GM18511 (cell line): Measurements from ENCODE around the gene ADAT2.

Source experiments
- ATAC-seq: cut with Tn5 transposase; IDR thresholded peaks from one replicate; pipeline ENCODE4 v1.9.1; 2021; ENCODE audit warnings: mild to moderate bottlenecking, moderate library complexity; ENCODE audit not compliant: unreplicated experiment

Gene ADAT2

GRCh38 chr6:143441680-143442545, 8.6 kb downstream of the ADAT2 start:
- no peak for ATAC-seq

GRCh38 chr6:143441010-143441409, 9.5 kb downstream of the ADAT2 start:
- no peak for ATAC-seq

GRCh38 chr6:143432588-143432987, 17.9 kb downstream of the ADAT2 start:
- no peak for ATAC-seq

GRCh38 chr6:143431226-143431625, 19.3 kb downstream of the ADAT2 start:
- ATAC-seq, result no peak

GRCh38 chr6:143429970-143430369, 20.5 kb downstream of the ADAT2 start:
- ATAC-seq, result no peak

- peak; percentile 100 for ATAC-seq
These were observed 23.2 kb downstream of the ADAT2 start for GRCh38 chr6:143427109-143427817.

- ATAC-seq, result no peak
These were observed 24.5 kb downstream of the ADAT2 start for GRCh38 chr6:143426026-143426425.

- ATAC-seq, result no peak
These were observed 31.0 kb downstream of the ADAT2 start for GRCh38 chr6:143419526-143419925.

- ATAC-seq, result no peak
These were observed 35.7 kb downstream of the ADAT2 start for GRCh38 chr6:143414769-143415168.

- no peak for ATAC-seq
These were observed 39.6 kb downstream of the ADAT2 start for GRCh38 chr6:143410859-143411270.

GRCh38 chr6:143408787-143409162, 41.7 kb downstream of the ADAT2 start:
- ATAC-seq, result no peak

- ATAC-seq, result no peak
These were observed 42.2 kb downstream of the ADAT2 start for GRCh38 chr6:143408151-143408786.

GRCh38 chr6:143406673-143407072, 43.8 kb downstream of the ADAT2 start:
- ATAC-seq, result no peak

GRCh38 chr6:143405373-143406154, 44.9 kb downstream of the ADAT2 start:
- ATAC-seq, result no peak

GRCh38 chr6:143402721-143403336, 47.7 kb downstream of the ADAT2 start:
- no peak for ATAC-seq

- ATAC-seq, result no peak
These were observed 48.7 kb downstream of the ADAT2 start for GRCh38 chr6:143401636-143402370.

- peak; percentile 21 for ATAC-seq
These were observed 49.4 kb downstream of the ADAT2 start for GRCh38 chr6:143401068-143401446.

- peak; percentile 70 for ATAC-seq
These were observed 50.0 kb downstream of the ADAT2 start for GRCh38 chr6:143400258-143401067.

GRCh38 chr6:143399775-143400174, 50.7 kb downstream of the ADAT2 start:
- no peak for ATAC-seq
